Keratinocyte (primary cell): Measurements from ENCODE around the gene DHRS4. TPM values are rescaled to one million over a fixed set of nuclear protein-coding genes. Genes with fewer than 3 reads are reported as not detected.

ENCODE experiments used
- DNase-seq: peaks from one replicate; pipeline ENCODE4 v3.0.0-alpha.2; 2011; ENCODE audit warnings: low read depth, missing footprints, low spot score
- FAIRE-seq: peaks from 2 replicates; lab custom pipeline; 2011; peaks lifted over from hg19 to GRCh38; lab: Jason Lieb, UNC
- H2AFZ ChIP-seq: 2 replicates; pipeline ENCODE4 v1.6.0; 2012; ENCODE audit warnings: low read length, control low read depth, inconsistent platforms; ENCODE audit not compliant: control insufficient read depth
- H3K27ac ChIP-seq: 2 replicates; pipeline ENCODE4 v1.5.1; 2011; ENCODE audit warnings: low read length; ENCODE audit not compliant: control insufficient read depth, insufficient read depth
- H3K27me3 ChIP-seq: 3 replicates; pipeline ENCODE4 v1.6.0; 2011; ENCODE audit warnings: low read length; ENCODE audit not compliant: control insufficient read depth, insufficient read depth; ENCODE audit errors: extremely low read depth
- H3K36me3 ChIP-seq, 2 experiments: 2 replicates in 1 of 2; 3 replicates in 1 of 2; pipeline ENCODE4 v1.5.1; 2011; ENCODE audit warnings: low read length in 2 of 2, mild to moderate bottlenecking in 1 of 2; ENCODE audit not compliant: control insufficient read depth in 2 of 2, insufficient read depth in 2 of 2; ENCODE audit errors: extremely low read depth in 1 of 2
- H3K4me1 ChIP-seq: 3 replicates; pipeline ENCODE4 v1.5.1; 2011; ENCODE audit warnings: low read length; ENCODE audit not compliant: control insufficient read depth, insufficient read depth; ENCODE audit errors: extremely low read depth
- H3K4me2 ChIP-seq: 3 replicates; pipeline ENCODE4 v1.6.0; 2011; ENCODE audit warnings: low read depth, low read length; ENCODE audit not compliant: control insufficient read depth, insufficient read depth; ENCODE audit errors: extremely low read depth
- H3K4me3 ChIP-seq, 3 experiments: fragments of 200-600 bp in 1 of 3; sonication (generic) in 1 of 3; 2 replicates in 2 of 3; 3 replicates in 1 of 3; pipeline ENCODE4 v1.5.1; 2011 to 2016; ENCODE audit warnings: low read length in 3 of 3, mild to moderate bottlenecking in 3 of 3, control low read depth in 2 of 3, inconsistent platforms in 1 of 3, low read depth in 1 of 3, mixed read lengths in 1 of 3, mixed run types in 1 of 3, moderate library complexity in 1 of 3; ENCODE audit not compliant: control insufficient read depth in 2 of 3, insufficient read depth in 2 of 3; ENCODE audit errors: extremely low read depth in 1 of 3
- H3K79me2 ChIP-seq: 2 replicates; pipeline ENCODE4 v1.6.0; 2012; ENCODE audit warnings: low read length; ENCODE audit not compliant: control insufficient read depth, insufficient read depth
- H3K9ac ChIP-seq: 3 replicates; pipeline ENCODE4 v1.6.0; 2011; ENCODE audit warnings: low read length; ENCODE audit not compliant: control insufficient read depth, insufficient read depth; ENCODE audit errors: extremely low read depth
- H3K9me1 ChIP-seq: 3 replicates; pipeline ENCODE4 v1.6.0; 2011; ENCODE audit warnings: low read length; ENCODE audit not compliant: control insufficient read depth, insufficient read depth; ENCODE audit errors: extremely low read depth
- H3K9me3 ChIP-seq: 2 replicates; pipeline ENCODE4 v1.5.1; 2012; ENCODE audit warnings: low read depth, low read length; ENCODE audit not compliant: control insufficient read depth
- H4K20me1 ChIP-seq: 3 replicates; pipeline ENCODE4 v1.6.0; 2011; ENCODE audit warnings: low read length; ENCODE audit not compliant: control insufficient read depth, insufficient read depth; ENCODE audit errors: extremely low read depth
- CTCF ChIP-seq, 3 experiments: IDR thresholded peaks in 1 of 3; conservative IDR thresholded peaks in 1 of 3; optimal IDR thresholded peaks in 1 of 3; 2 replicates in 2 of 3; 3 replicates in 1 of 3; pipeline versions ENCODE3 to v1.5.1; 2011; ENCODE audit warnings: low read length in 3 of 3, mild to moderate bottlenecking in 3 of 3, moderate library complexity in 2 of 3, control low read depth in 1 of 3, inconsistent platforms in 1 of 3; ENCODE audit not compliant: insufficient read depth in 2 of 3; ENCODE audit errors: extremely low read depth in 1 of 3
- EZH2 ChIP-seq: IDR thresholded peaks from one replicate; pipeline ENCODE4 v1.6.1; 2012; ENCODE audit warnings: inconsistent platforms, mild to moderate bottlenecking, low read length, moderate library complexity
- dilution Hi-C: fragments of 300-500 bp; cut with MboI; formaldehyde crosslinking; loops from one replicate; pipeline ENCODE4 v1.7.0; 2020; ENCODE audit warnings: low sequenced_read_pairs; ENCODE audit not compliant: extremely low pct_ligation_motif_present
- polyA plus RNA-seq, 5 experiments: library from polyadenylated mRNA; depleted of rRNA in 3 of 5; stranded (reverse) in 3 of 5; stranded (forward) in 1 of 5; unstranded in 1 of 5; fragments of >200 nt; gene quantifications; 1 replicate in 1 of 5; 2 replicates in 3 of 5; 3 replicates in 1 of 5; pipeline versions ENCODE4 v1.2.1 to v1.2.3, GENCODE V29; 2011 to 2012; ENCODE audit warnings: missing spikeins in 2 of 5, low read depth in 1 of 5, low replicate concordance in 1 of 5

DHRS4 gene
- polyA plus RNA-seq, 1 donor (not counting 4 experiments of a cell fraction or from before 2014, with no cell fraction given): 22.8 TPM

- no peaks in the 10 kb centered on the region for H3K9me3 ChIP-seq
- H3K27ac ChIP-seq: no peak overlapping the region
- H3K4me2 ChIP-seq: no peak overlapping the region
- H3K9me1 ChIP-seq: no peaks in the 10 kb centered on the region
- no peak overlapping the region for H2AFZ ChIP-seq
- no peaks in the 10 kb centered on the region for H4K20me1 ChIP-seq
- TF ChIP-seq CTCF (optimal IDR thresholded peaks at IDR 0.05 in 1 of 3, IDR thresholded peaks at IDR 0.05 in 1 of 3, conservative IDR thresholded peaks at IDR 0.05 in 1 of 3; ENCODE audit: extremely low read depth in 1 of 3, insufficient read depth in 2 of 3, low read length in 3 of 3) (no peak), EZH2 (no peak)
- no peaks in the 10 kb centered on the region for H3K79me2 ChIP-seq
- DNase-seq: no peak
- dilution Hi-C loops: no loop called here
- no peaks in the 10 kb centered on the region for H3K27me3 ChIP-seq
- H3K9ac ChIP-seq: no peak overlapping the region
- no peaks in the 10 kb centered on the region for H3K36me3 ChIP-seq
- FAIRE-seq: no peak
- H3K4me3 ChIP-seq: no peak overlapping the region
- H3K4me1 ChIP-seq: no peaks in the 10 kb centered on the region
Observed at GRCh38 chr14:23926543-23926942, 27.0 kb upstream of the DHRS4 start.

DNA sequence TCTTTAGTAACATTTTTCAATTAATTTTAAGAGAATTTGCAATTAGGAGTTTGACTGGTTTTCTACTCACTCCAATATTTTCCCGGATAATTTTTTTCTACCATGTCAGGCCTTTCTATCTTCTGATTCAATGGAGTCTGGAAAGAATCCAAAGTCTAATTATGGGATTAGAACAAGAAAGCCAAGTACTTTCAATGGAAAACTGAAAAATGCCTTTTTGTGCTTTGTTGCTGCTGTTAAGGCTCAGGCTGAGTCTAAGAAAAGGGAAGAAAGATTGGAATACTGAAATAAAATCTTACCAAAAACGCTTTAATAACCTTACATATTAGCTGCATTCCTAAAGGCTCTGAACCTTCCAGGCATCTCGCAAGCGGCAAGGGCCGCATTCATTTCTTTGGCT lies 24.4 kb upstream of the DHRS4 start:
- Histone ChIP-seq H3K36me3 (no peaks in the 10 kb centered on the region), H3K9me3 (no peaks in the 10 kb centered on the region), H3K9me1 (no peaks in the 10 kb centered on the region), H3K9ac (no peak overlapping the region), H3K27ac (no peak overlapping the region), H4K20me1 (no peaks in the 10 kb centered on the region), H3K4me1 (no peaks in the 10 kb centered on the region), H3K4me3 (no peak overlapping the region), H3K79me2 (no peaks in the 10 kb centered on the region), H3K4me2 (no peak overlapping the region), H3K27me3 (peaks cover 4% of the 10 kb centered on the region), H2AFZ (no peak overlapping the region)
- FAIRE-seq: no peak
- TF ChIP-seq EZH2: no peak
- TF ChIP-seq CTCF (optimal IDR thresholded peaks at IDR 0.05 in 1 of 3, IDR thresholded peaks at IDR 0.05 in 1 of 3, conservative IDR thresholded peaks at IDR 0.05 in 1 of 3; ENCODE audit: extremely low read depth in 1 of 3, insufficient read depth in 2 of 3, low read length in 3 of 3): no peak
- no peak for DNase-seq
- dilution Hi-C loops: no loop called here
